IMR-90 (cell line): Measurements from ENCODE around the gene FOXO1. TPM values are rescaled to one million over a fixed set of nuclear protein-coding genes. Genes with fewer than 3 reads are reported as not detected.

Experiments
- ATAC-seq: fragments of 200-7000 bp; cut with Tn5 transposase; 2 replicates; pipeline ENCODE4 v1.9.1; 2020; ENCODE audit warnings: low read depth, mild to moderate bottlenecking, moderate library complexity
- BruUV-seq: library from RNA; stranded (reverse); fragments of 400-500 nt; replicated peaks from 2 replicates; lab custom pipeline; 2021; lab: Mats Ljungman, UMichigan
- CTCF ChIA-PET: fragments of 300-600 bp; formaldehyde crosslinking; extraction: SDS; loops from one replicate; lab custom pipeline; 2021; ENCODE audit warnings: antibody characterized with exemption; lab: Yijun Ruan, JAX
- POLR2A ChIA-PET: fragments of 300-600 bp; sonication (Branson Sonifier 250); formaldehyde crosslinking; loops from one replicate; lab custom pipeline; 2022; ENCODE audit warnings: antibody characterized with exemption; ENCODE audit not compliant: unreplicated experiment; lab: Charles Lee
- DNase-seq: peaks from one replicate; pipeline ENCODE4 v3.0.0; 2013
- H2AFZ ChIP-seq: replicated peaks from 2 replicates; pipeline ENCODE3; 2013; ENCODE audit warnings: low read length, mild to moderate bottlenecking; ENCODE audit not compliant: poor library complexity
- H2AK5ac ChIP-seq: 2 replicates; pipeline ENCODE4 v1.6.1; 2013; ENCODE audit warnings: low read depth, low read length, inconsistent platforms
- H2AK9ac ChIP-seq: replicated peaks from 2 replicates; pipeline ENCODE3; 2013; ENCODE audit warnings: mild to moderate bottlenecking, low read depth, low read length, moderate library complexity; ENCODE audit not compliant: poor library complexity
- H2BK120ac ChIP-seq: 2 replicates; pipeline ENCODE4 v1.6.1; 2013; ENCODE audit warnings: low read depth, low read length, inconsistent platforms
- H2BK15ac ChIP-seq: 3 replicates; pipeline ENCODE4 v1.6.1; 2013; ENCODE audit warnings: low read depth, low read length, inconsistent platforms
- H2BK20ac ChIP-seq: 2 replicates; pipeline ENCODE4 v1.6.1; 2013; ENCODE audit warnings: low read depth, mild to moderate bottlenecking, inconsistent platforms, low read length, moderate library complexity
- H2BK5ac ChIP-seq: 2 replicates; pipeline ENCODE4 v1.6.1; 2013; ENCODE audit warnings: mild to moderate bottlenecking, low read depth, low read length, inconsistent platforms; ENCODE audit not compliant: poor library complexity, severe bottlenecking
- H3K14ac ChIP-seq: replicated peaks from 2 replicates; pipeline ENCODE4 v1.6.1; 2013; ENCODE audit warnings: low read depth, low read length, inconsistent platforms
- H3K18ac ChIP-seq: 2 replicates; pipeline ENCODE4 v1.6.1; 2013; ENCODE audit warnings: low read depth, low read length, control low read depth
- H3K23ac ChIP-seq: 2 replicates; pipeline ENCODE4 v1.6.1; 2013; ENCODE audit warnings: low read depth, low read length, inconsistent platforms
- H3K27ac ChIP-seq: 2 replicates; pipeline ENCODE4 v1.5.1; 2013; ENCODE audit warnings: mild to moderate bottlenecking, control low read depth, low read length; ENCODE audit not compliant: insufficient read depth
- H3K27me3 ChIP-seq: 2 replicates; pipeline ENCODE4 v1.6.1; 2013; ENCODE audit warnings: low read length; ENCODE audit not compliant: control insufficient read depth, insufficient read depth
- H3K36me3 ChIP-seq: 2 replicates; pipeline ENCODE4 v1.6.1; 2013; ENCODE audit warnings: low read length, mixed read lengths; ENCODE audit not compliant: control insufficient read depth, insufficient read depth
- H3K4ac ChIP-seq: 2 replicates; pipeline ENCODE4 v1.6.1; 2013; ENCODE audit warnings: low read depth, low read length, inconsistent platforms
- H3K4me1 ChIP-seq: 2 replicates; pipeline ENCODE4 v1.6.1; 2013; ENCODE audit warnings: low read length, mixed read lengths; ENCODE audit not compliant: control insufficient read depth, insufficient read depth
- H3K4me2 ChIP-seq: 2 replicates; pipeline ENCODE4 v1.6.1; 2013; ENCODE audit warnings: low read depth, mild to moderate bottlenecking, control low read depth, low read length, moderate library complexity
- H3K4me3 ChIP-seq: 2 replicates; pipeline ENCODE4 v1.5.1; 2013; ENCODE audit warnings: low read depth, mild to moderate bottlenecking, control low read depth, low read length, moderate library complexity; ENCODE audit not compliant: insufficient read depth
- H3K56ac ChIP-seq: 2 replicates; pipeline ENCODE4 v1.6.1; 2013; ENCODE audit warnings: low read length, inconsistent platforms; ENCODE audit not compliant: insufficient read depth; ENCODE audit errors: extremely low read depth
- H3K79me1 ChIP-seq, 2 experiments: 2 replicates each; pipeline ENCODE4 v1.6.1; 2013; ENCODE audit warnings: low read length in 2 of 2, inconsistent platforms in 1 of 2, low read depth in 1 of 2
- H3K9ac ChIP-seq: 2 replicates; pipeline ENCODE4 v1.6.1; 2013; ENCODE audit warnings: low read depth, low read length, control low read depth
- H3K9me1 ChIP-seq: 2 replicates; pipeline ENCODE4 v1.6.1; 2013; ENCODE audit warnings: low read length, inconsistent platforms; ENCODE audit not compliant: insufficient read depth
- H3K9me3 ChIP-seq: 2 replicates; pipeline ENCODE4 v1.6.1; 2013; ENCODE audit warnings: low read length; ENCODE audit not compliant: control insufficient read depth, insufficient read depth
- H4K20me1 ChIP-seq: 2 replicates; pipeline ENCODE4 v1.6.1; 2013; ENCODE audit warnings: low read length, inconsistent platforms; ENCODE audit not compliant: insufficient read depth
- H4K5ac ChIP-seq: 2 replicates; pipeline ENCODE4 v1.6.1; 2013; ENCODE audit warnings: mild to moderate bottlenecking, low read depth, low read length, control low read depth
- H4K8ac ChIP-seq, 2 experiments: 2 replicates each; pipeline ENCODE4 v1.6.1; 2013; ENCODE audit warnings: low read depth in 2 of 2, low read length in 2 of 2, control low read depth in 1 of 2, inconsistent platforms in 1 of 2
- H4K91ac ChIP-seq: 2 replicates; pipeline ENCODE4 v1.6.1; 2013; ENCODE audit warnings: low read depth, low read length, inconsistent platforms; ENCODE audit not compliant: insufficient read depth
- CEBPB ChIP-seq: IDR thresholded peaks from 2 replicates; pipeline ENCODE4 v1.6.1; 2012; ENCODE audit warnings: low read depth, low read length, improper control_type of control experiment
- CHD1 ChIP-seq: IDR thresholded peaks from 2 replicates; pipeline ENCODE4 v1.6.1; 2012; ENCODE audit warnings: low read depth, low read length, improper control_type of control experiment
- FOS ChIP-seq: fragments of 150-350 bp; IDR thresholded peaks from 2 replicates; pipeline ENCODE4 v1.6.1; 2016; ENCODE audit warnings: low read depth, low read length
- MAZ ChIP-seq: IDR thresholded peaks from 2 replicates; pipeline ENCODE4 v1.6.1; 2012; ENCODE audit warnings: low read depth, mild to moderate bottlenecking, low read length, improper control_type of control experiment, moderate library complexity, borderline replicate concordance
- MXI1 ChIP-seq: IDR thresholded peaks from 2 replicates; pipeline ENCODE4 v1.6.1; 2012; ENCODE audit warnings: low read depth, mild to moderate bottlenecking, low read length, moderate library complexity, borderline replicate concordance
- RFX5 ChIP-seq: IDR thresholded peaks from 2 replicates; pipeline ENCODE4 v1.8.0; 2012; ENCODE audit warnings: low read depth, mild to moderate bottlenecking, low read length, moderate library complexity
- SMC3 ChIP-seq: fragments of 150-350 bp; IDR thresholded peaks from 2 replicates; pipeline ENCODE4 v1.6.1; 2016; ENCODE audit warnings: low read depth, mild to moderate bottlenecking, antibody characterized with exemption, low read length, moderate library complexity
- WGBS, 2 experiments: methylation state at CpG; one replicate each; pipeline versions ENCODE4 v1.1.5 to v1.1.7; 2013; ENCODE audit warnings: missing lambda C conversion rate in 2 of 2; ENCODE audit not compliant: insufficient read length in 1 of 2; ENCODE audit errors: extremely low coverage in 2 of 2; 5-methylcytosine and 5-hydroxymethylcytosine counted together
- dilution Hi-C: fragments of 300-500 bp; cut with HindIII; formaldehyde crosslinking; loops from one replicate; pipeline ENCODE4 v1.14.3; 2018; ENCODE audit warnings: low sequenced_read_pairs; ENCODE audit not compliant: unreplicated experiment
- in situ Hi-C: fragments of 300-500 bp; cut with MboI; formaldehyde crosslinking; loops from 3 replicates; pipeline ENCODE4 v1.14.3; 2019; ENCODE audit warnings: low sequenced_read_pairs, inconsistent platforms, mixed read lengths
- intact Hi-C: fragments of 100-400 bp; cut with micrococcal nuclease; formaldehyde crosslinking; loops from 2 replicates; pipeline ENCODE4 v1.10.0; 2022
- polyA plus RNA-seq, 3 experiments: library from polyadenylated mRNA; depleted of rRNA; stranded (reverse); fragments of >200 nt; gene quantifications; 2 replicates each; pipeline ENCODE4 v1.2.3, GENCODE V29; 2012; ENCODE audit warnings: low replicate concordance in 1 of 3
- total RNA-seq: library from RNA; depleted of rRNA; stranded (reverse); fragments of >200 nt; gene quantifications from 2 replicates; pipeline ENCODE4 v1.2.3, GENCODE V29; 2012
- TF ChIP-seq, protein P1 (sequence below): conservative IDR thresholded peaks from 2 replicates; pipeline ENCODE4 v1.5.1; 2012; ENCODE audit warnings: mild to moderate bottlenecking, low read depth, low read length, improper control_type of control experiment

FOXO1 gene
- total and polyA plus RNA-seq, 2 of the 4 experiments (the other 2 are of a cell fraction): 0.12 to 0.18 TPM

DNA sequence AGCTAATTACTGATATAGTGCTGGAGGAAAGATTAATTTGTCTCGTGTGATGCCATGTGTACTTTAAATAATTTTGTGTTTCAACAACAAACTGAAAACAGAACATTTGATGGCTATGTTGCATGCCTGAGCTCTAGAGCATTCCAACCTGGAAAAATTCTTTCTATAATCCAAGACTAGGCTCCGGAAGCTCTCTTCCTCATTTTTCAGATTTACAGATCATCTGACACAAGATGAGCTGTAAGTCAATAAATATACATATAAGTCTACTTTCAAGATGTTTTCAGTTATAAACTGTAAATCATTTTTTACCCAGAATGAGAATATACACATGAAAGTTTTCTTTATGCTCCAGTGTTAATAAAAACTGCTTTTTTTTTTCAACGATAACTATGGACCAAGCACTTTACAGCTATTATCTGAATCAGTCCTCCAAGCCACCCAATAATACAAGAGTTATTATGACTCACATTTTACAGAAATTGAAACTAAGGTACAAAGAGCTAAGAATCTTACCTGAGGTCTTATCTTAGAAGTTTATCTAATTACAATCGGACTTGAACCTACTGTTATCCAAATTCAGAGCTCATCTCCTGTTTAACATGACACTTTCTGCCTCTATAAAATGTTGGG is 6.4 kb upstream of the FOXO1 start:
- no peak for TF ChIP-seq MAZ
- no peak for TF ChIP-seq CEBPB
- no peak for TF ChIP-seq RFX5
- TF ChIP-seq CHD1: no peak
- no peak for TF ChIP-seq MXI1
- TF ChIP-seq, protein P1, sequence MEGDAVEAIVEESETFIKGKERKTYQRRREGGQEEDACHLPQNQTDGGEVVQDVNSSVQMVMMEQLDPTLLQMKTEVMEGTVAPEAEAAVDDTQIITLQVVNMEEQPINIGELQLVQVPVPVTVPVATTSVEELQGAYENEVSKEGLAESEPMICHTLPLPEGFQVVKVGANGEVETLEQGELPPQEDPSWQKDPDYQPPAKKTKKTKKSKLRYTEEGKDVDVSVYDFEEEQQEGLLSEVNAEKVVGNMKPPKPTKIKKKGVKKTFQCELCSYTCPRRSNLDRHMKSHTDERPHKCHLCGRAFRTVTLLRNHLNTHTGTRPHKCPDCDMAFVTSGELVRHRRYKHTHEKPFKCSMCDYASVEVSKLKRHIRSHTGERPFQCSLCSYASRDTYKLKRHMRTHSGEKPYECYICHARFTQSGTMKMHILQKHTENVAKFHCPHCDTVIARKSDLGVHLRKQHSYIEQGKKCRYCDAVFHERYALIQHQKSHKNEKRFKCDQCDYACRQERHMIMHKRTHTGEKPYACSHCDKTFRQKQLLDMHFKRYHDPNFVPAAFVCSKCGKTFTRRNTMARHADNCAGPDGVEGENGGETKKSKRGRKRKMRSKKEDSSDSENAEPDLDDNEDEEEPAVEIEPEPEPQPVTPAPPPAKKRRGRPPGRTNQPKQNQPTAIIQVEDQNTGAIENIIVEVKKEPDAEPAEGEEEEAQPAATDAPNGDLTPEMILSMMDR: no peak
- no peak for TF ChIP-seq FOS
- TF ChIP-seq SMC3: no peak
- H2AFZ ChIP-seq: no peak overlapping the region
- H3K23ac ChIP-seq: no peak overlapping the region
- H3K4ac ChIP-seq: no peak overlapping the region
- no peak overlapping the region for H4K91ac ChIP-seq
- no peak overlapping the region for H2AK5ac ChIP-seq
- H4K5ac ChIP-seq: no peak overlapping the region
- H3K4me2 ChIP-seq: no peak overlapping the region
- no peaks in the 10 kb centered on the region for H3K9me3 ChIP-seq
- WGBS, 2 experiments: no CpG with 5 or more reads among the region's 4 CpGs
- ChIA-PET CTCF (interaction anchor here (0.6 kb wide), 1 partner anchor 730 kb away, joined by 3 read pairs; no protein-coding TSS in a partner anchor), POLR2A (no interaction called here)
- no peak overlapping the region for H3K27ac ChIP-seq
- H2BK15ac ChIP-seq: no peak overlapping the region
- no peak overlapping the region for H2AK9ac ChIP-seq
- H3K4me1 ChIP-seq: no peaks in the 10 kb centered on the region
- DNase-seq: no peak
- H3K4me3 ChIP-seq: no peak overlapping the region
- H3K9me1 ChIP-seq: no peaks in the 10 kb centered on the region
- no peak overlapping the region for H2BK20ac ChIP-seq
- H3K27me3 ChIP-seq: peaks cover 18% of the 10 kb centered on the region
- no peaks in the 10 kb centered on the region for H4K20me1 ChIP-seq
- H3K56ac ChIP-seq: no peak overlapping the region
- no peak for ATAC-seq
- H2BK5ac ChIP-seq: no peak overlapping the region
- dilution Hi-C loops (no loop called here), intact Hi-C loops (no loop called here), in situ Hi-C loops (no loop called here)
- H3K9ac ChIP-seq: no peak overlapping the region
- no peak overlapping the region for H3K14ac ChIP-seq
- no peaks in the 10 kb centered on the region for H3K79me1 ChIP-seq
- H2BK120ac ChIP-seq: no peak overlapping the region
- no peaks in the 10 kb centered on the region for H3K36me3 ChIP-seq
- no peak overlapping the region for H3K18ac ChIP-seq
- H4K8ac ChIP-seq: no peak overlapping the region
- BruUV-seq: no TSS peak
